HFFc6 (cell line): ENCODE results near the gene GOLGA6L10. TPM values are rescaled to one million over a fixed set of nuclear protein-coding genes. Genes with fewer than 3 reads are reported as not detected.
A peak's percentile ranks its signal among the peaks of the same experiment; 100 is the strongest.
"Not testable (repeated sequence)": the region's sequence is repeated elsewhere in the genome, so short reads cannot be mapped to it uniquely, and the experiment has no call there.

Source experiments
- DNase-seq: peaks from one replicate; pipeline ENCODE4 v3.0.0-alpha.2; 2018
- H3K27ac Mint-ChIP-seq: 2 replicates; pipeline ENCODE4 v1.8.0; 2020; ENCODE audit warnings: mild to moderate bottlenecking, mixed read lengths
- H3K27me3 Mint-ChIP-seq: 2 replicates; pipeline ENCODE4 v1.8.0; 2021; ENCODE audit warnings: mild to moderate bottlenecking, moderate library complexity, mixed read lengths; ENCODE audit not compliant: insufficient read depth
- H3K36me3 Mint-ChIP-seq: 2 replicates; pipeline ENCODE4 v1.8.0; 2021; ENCODE audit warnings: low read depth, mixed read lengths
- H3K4me1 Mint-ChIP-seq: 2 replicates; pipeline ENCODE4 v1.8.0; 2020; ENCODE audit warnings: low read depth, mixed read lengths
- H3K4me3 Mint-ChIP-seq: 2 replicates; pipeline ENCODE4 v1.8.0; 2020; ENCODE audit warnings: mild to moderate bottlenecking, moderate library complexity, mixed read lengths
- H3K9me3 Mint-ChIP-seq: 2 replicates; pipeline ENCODE4 v1.8.0; 2020; ENCODE audit warnings: mild to moderate bottlenecking, mixed read lengths
- total RNA-seq, 6 experiments: library from RNA; stranded (reverse); fragmentation: NEBNext Ultra II Directional; extraction: Animal tissue kit (Norgen Biotek cat#: 25700); gene quantifications; 2 replicates in 1 of 6; 3 replicates in 5 of 6; pipeline ENCODE4 v1.2.3, GENCODE V29; 2021
- TF ChIP-seq, protein P1 (sequence below): fragments of 200-600 bp; sonication (generic); IDR thresholded peaks from 2 replicates; pipeline ENCODE4 v1.5.0; 2021; ENCODE audit warnings: antibody characterized with exemption, mild to moderate bottlenecking

GOLGA6L10 gene
- total RNA-seq, 6 experiments from 2014 or later = 0.43 to 0.69 (median 0.51) TPM

DNA sequence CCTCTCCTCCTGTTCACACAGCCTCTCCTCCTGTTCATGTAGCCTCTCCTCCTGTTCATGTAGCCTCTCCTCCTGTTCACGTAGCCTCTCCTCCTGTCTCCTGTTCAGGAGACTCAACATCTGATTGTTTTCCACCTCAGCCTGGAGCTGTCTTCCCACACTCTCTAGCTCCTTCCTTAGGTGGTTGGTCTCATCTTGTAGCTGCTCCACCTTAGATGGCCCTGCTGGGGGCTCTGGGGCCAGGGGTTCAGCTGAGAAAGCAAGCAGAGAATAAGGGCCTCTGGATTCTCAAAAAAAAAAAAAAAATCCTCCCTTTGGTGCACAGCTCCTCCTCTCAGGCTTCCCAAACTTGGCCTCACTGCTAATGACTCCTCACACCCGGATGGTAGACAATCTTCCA, 4.1 kb downstream of the GOLGA6L10 start:
- H3K9me3 Mint-ChIP-seq, DNase-seq, H3K27me3 Mint-ChIP-seq, H3K4me1 Mint-ChIP-seq, H3K27ac Mint-ChIP-seq, H3K36me3 Mint-ChIP-seq, H3K4me3 Mint-ChIP-seq: not testable (repeated sequence)

DNA sequence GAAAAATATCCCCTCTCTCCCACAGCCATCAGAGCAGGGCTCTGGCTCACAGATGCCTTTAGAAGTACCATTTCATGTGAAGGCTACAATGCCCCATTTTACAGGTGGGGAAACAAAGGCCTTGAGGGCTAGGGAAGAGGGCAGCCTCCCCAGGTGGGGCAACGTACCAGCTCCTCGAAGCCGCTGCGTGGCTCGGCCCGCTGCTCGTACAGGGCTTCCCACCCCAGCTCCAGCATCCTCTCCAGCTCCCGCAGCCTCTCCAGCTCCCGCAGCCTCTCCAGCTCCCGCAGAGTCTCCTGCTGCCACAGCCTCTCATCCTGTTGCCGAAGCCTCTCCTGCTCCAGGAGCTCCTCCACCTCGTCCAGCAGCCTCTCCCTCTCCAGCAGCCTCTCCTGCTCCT, 4.9 kb downstream of the GOLGA6L10 start:
- not testable (repeated sequence) for H3K9me3 Mint-ChIP-seq, H3K4me3 Mint-ChIP-seq, H3K27me3 Mint-ChIP-seq, DNase-seq, H3K36me3 Mint-ChIP-seq, H3K4me1 Mint-ChIP-seq, H3K27ac Mint-ChIP-seq

DNA sequence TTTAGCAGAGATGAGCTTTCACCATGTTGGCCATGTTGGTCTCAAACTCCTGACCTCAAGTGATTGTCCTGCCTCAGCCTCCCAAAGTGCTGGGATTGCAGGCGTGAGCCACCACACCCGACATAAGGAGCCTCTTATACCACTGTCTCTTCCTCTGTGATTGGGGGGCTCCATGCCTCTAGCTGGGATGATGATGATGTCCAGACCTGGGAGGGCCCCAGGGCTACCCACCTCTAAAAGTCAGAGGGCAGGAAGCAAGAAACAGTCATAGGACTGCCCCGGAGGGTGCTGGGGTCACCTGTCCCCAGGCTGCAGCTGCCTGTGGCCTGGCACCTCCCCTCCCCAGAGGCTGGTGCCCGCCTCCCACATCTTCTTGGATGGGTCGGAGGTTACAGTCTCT, 5.4 kb downstream of the GOLGA6L10 start:
- H3K4me3 Mint-ChIP-seq, H3K27ac Mint-ChIP-seq, H3K4me1 Mint-ChIP-seq, H3K9me3 Mint-ChIP-seq, H3K27me3 Mint-ChIP-seq, H3K36me3 Mint-ChIP-seq, DNase-seq: not testable (repeated sequence)

DNA sequence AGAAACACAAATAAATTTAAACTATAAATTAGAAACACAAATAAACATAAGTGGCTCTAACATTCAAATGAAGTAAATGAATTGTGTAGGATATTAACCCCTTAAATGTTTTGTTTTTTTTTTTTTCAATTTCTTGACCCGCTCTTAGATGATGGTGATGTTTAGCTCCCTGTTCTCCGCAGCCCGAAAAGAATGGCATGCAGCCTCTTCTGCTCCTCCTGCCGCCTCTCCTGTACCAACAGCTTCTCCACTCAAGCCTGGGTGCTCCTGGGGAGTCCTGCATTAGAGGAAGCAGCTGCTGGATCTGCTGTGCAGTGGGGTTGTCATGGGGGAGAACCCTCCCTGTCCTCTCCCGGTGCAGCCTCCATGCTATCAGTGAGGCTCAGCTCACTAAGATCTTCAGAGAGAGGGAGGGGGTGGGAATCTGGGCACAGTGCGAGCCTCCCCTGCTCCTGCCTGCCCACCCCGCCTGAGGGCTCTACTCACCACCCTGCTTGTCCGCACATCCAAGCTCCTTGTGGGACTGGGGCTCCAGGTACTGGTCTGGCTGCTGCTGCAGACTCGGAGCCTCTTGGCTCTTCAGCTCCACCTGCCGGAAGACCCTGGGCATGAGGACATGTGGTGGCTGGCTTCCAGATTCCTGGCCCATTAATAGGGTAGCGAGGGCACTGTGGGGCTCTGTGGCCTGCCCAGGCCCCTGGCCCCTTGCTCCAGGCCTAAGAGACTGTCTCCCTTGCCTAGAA, 6.5 kb downstream of the GOLGA6L10 start:
- peak; percentile 17 for DNase-seq
- not testable (repeated sequence) for H3K4me1 Mint-ChIP-seq, H3K9me3 Mint-ChIP-seq, H3K4me3 Mint-ChIP-seq, H3K27ac Mint-ChIP-seq, H3K27me3 Mint-ChIP-seq, H3K36me3 Mint-ChIP-seq
- TF ChIP-seq, protein P1, sequence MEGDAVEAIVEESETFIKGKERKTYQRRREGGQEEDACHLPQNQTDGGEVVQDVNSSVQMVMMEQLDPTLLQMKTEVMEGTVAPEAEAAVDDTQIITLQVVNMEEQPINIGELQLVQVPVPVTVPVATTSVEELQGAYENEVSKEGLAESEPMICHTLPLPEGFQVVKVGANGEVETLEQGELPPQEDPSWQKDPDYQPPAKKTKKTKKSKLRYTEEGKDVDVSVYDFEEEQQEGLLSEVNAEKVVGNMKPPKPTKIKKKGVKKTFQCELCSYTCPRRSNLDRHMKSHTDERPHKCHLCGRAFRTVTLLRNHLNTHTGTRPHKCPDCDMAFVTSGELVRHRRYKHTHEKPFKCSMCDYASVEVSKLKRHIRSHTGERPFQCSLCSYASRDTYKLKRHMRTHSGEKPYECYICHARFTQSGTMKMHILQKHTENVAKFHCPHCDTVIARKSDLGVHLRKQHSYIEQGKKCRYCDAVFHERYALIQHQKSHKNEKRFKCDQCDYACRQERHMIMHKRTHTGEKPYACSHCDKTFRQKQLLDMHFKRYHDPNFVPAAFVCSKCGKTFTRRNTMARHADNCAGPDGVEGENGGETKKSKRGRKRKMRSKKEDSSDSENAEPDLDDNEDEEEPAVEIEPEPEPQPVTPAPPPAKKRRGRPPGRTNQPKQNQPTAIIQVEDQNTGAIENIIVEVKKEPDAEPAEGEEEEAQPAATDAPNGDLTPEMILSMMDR = peak; percentile 54

DNA sequence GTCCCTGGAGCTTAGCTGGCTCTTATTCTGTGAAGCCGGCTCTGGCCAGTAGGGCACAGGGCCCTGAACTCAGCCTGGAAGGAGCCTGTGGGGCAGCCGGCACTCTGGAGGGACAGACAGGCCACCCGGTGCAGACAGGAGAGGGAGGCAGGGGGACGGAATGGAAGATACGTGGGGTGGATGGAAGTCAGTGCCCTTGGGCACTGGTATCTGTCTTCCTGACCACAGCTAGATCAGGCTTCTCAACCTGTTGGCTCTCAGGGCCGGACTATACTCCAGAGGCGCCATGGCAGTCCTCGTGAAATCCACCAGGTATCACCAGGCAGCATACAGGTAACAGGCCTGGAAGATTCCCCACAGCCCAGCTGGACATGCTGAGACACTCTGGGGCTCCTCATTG, 10.7 kb downstream of the GOLGA6L10 start:
- H3K27ac Mint-ChIP-seq, H3K36me3 Mint-ChIP-seq, H3K4me3 Mint-ChIP-seq: not testable (repeated sequence)

DNA sequence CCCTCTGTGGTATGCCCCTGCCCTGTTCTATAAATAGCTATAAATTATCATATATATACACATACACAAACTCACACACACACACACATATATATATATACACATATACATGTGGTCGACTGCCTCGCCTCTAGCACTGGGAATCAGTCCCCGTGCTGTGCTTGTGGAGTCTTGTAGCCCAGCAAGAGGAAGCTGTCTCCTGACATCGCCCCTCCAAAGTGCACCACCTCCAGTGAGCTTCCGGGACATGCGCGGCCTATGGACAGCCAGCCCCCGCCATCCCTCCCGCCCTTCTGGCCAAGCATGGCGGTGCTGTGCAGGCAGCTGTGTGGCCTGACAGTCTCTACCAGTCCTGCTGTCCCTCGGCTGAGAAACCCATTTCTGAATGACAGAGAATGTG, 11.2 kb downstream of the GOLGA6L10 start:
- not testable (repeated sequence) for DNase-seq, H3K27ac Mint-ChIP-seq, H3K4me3 Mint-ChIP-seq, H3K4me1 Mint-ChIP-seq, H3K36me3 Mint-ChIP-seq, H3K27me3 Mint-ChIP-seq, H3K9me3 Mint-ChIP-seq

More for the DNA sequence above, 10.7 kb downstream of the GOLGA6L10 start:
- H3K27me3 Mint-ChIP-seq, DNase-seq, H3K9me3 Mint-ChIP-seq, H3K4me1 Mint-ChIP-seq: not testable (repeated sequence)

DNA sequence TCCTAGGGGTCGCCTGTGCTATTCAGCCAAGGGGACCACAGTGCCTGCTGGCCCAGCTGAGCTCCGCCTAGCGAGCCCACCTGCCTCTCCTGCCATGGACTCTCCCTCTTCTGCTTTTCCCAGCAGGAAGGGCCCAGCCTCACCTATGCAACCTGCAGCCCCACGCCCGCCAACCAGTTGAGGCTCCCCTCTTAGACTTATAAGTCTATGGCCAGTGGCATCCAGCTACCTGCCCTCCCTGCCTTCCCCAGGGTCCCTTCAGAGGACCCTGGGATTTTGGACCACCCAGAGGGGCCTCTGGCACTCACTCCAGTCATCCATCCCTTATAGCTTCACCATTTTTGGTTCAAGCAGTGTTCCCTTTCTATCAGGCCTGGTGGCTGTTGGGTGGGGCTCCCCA, 12.2 kb downstream of the GOLGA6L10 start:
- not testable (repeated sequence) for H3K9me3 Mint-ChIP-seq, DNase-seq, H3K27ac Mint-ChIP-seq, H3K36me3 Mint-ChIP-seq, H3K27me3 Mint-ChIP-seq, H3K4me3 Mint-ChIP-seq, H3K4me1 Mint-ChIP-seq

DNA sequence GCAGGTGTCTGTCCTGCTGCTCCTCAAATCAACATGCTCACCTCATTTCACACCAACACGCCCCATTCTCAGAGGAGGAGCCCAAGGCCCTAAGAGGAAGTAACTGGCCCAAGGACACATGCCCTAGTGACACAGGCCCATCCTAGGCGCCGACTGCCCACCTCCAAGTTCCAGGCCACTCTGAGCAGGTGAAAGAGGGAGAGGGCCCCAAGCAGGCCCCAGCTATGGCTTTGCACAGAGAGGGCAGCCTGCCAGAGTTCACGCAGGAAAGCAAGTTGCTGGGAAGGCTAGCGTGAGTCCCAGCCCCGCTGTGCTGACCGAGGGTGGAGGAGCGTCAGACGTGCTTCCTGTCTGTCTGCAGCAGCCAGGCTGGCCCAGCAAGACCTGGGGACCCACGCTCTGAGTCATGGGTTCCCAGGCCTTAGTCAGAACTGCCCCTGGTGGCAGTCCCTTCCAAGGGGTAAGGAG, 13.1 kb downstream of the GOLGA6L10 start:
- not testable (repeated sequence) for H3K4me3 Mint-ChIP-seq, H3K27ac Mint-ChIP-seq, H3K9me3 Mint-ChIP-seq

DNA sequence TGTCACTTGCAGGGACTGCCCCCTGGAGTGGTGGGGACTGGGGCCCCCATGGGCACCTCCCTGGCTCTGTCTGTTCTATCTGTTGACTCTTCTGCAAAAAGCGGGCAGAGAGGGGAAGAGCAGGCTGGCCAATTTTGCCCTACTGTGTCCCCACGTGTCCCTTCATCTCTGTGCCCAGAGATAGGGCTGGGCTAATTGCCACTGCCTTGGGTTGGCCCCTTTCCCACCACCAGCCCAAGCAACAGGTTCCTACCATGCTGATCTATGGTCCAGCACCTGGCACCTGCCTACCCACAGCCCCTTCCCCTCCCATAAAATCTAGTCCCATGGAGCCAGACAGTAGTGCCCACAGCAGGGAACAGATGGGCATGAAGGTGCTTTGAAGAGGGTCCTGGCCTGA, 14.3 kb downstream of the GOLGA6L10 start:
- H3K27me3 Mint-ChIP-seq, DNase-seq, H3K9me3 Mint-ChIP-seq, H3K4me3 Mint-ChIP-seq, H3K27ac Mint-ChIP-seq, H3K4me1 Mint-ChIP-seq, H3K36me3 Mint-ChIP-seq: not testable (repeated sequence)

More for the DNA sequence above, 13.1 kb downstream of the GOLGA6L10 start:
- not testable (repeated sequence) for H3K4me1 Mint-ChIP-seq, H3K27me3 Mint-ChIP-seq, H3K36me3 Mint-ChIP-seq
- DNase-seq = peak; percentile 57

DNA sequence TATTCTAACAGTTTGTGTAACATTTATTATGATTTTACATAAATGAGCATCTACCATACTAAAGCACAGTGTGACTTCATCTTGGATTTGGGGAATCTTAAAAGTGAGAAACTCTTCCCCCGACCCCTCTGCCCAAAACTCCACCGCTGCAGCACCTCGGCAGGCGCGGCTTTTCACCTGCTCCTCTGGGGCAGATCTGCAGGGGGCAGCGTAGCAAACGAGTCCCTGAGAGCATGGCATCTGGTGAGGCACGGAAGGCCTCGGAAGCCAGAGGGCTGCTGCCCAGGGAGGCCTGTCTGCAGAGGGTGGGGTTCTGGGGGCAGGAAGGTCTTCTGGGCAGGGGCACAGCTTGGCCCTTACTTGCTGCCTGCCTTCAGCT, 14.7 kb downstream of the GOLGA6L10 start:
- not testable (repeated sequence) for DNase-seq, H3K27ac Mint-ChIP-seq, H3K9me3 Mint-ChIP-seq, H3K4me3 Mint-ChIP-seq, H3K36me3 Mint-ChIP-seq, H3K4me1 Mint-ChIP-seq, H3K27me3 Mint-ChIP-seq
- TF ChIP-seq, protein P1 = 0 out of 2 replicates have a peak, but pooled peaks have one; percentile 7

DNA sequence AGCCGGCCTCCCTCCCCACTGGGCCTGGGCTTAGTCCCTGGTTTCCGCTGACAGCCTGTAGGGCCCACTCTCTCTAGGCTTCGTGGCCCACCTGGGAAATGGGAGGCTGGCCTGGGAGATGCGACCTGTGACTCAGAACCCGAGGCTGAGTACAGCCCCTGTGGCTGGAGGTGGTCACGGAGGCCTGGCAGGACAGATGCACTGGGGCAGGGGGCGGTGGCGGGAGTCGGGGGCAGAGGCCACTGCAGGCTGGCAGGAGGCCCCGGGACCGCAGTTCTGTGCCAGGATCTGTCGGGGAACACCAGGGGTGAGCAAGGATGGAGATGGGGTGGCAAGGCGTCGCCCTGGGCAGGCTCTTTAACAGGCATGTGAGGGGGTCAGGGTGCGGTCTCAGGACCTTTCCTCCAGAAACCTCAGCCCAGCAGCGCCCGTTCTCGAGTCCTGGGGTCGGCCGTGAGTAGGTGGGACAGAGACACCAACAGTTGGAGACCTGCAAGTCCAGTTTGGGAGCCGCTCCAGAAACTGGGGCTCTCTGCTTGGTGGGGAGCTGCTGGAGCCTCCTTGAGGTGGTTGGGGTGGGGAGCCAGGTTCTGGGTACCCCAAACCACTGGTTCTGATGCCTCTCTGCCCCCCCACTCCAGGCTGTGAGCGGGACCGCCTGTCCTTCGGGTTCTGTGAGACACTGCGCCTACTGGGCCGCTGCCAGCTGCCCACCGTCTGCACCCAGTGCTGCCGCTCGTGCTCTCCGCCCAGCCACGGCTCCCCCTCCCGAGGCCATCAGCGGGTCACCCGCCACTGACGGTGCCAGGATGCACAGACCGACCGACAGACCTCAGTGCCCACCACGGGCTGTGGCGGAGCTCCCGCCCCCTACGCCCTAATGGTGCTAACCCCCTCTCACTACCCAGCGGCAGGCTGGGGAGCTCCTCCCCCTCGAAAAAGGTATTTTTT, 15.4 kb downstream of the GOLGA6L10 start:
- H3K4me3 Mint-ChIP-seq, H3K9me3 Mint-ChIP-seq, DNase-seq, H3K36me3 Mint-ChIP-seq, H3K27ac Mint-ChIP-seq, H3K27me3 Mint-ChIP-seq, H3K4me1 Mint-ChIP-seq: not testable (repeated sequence)
